Esophagus squamous epithelium (tissue), 4 donors: ENCODE results near the gene SERPINF2.

ENCODE experiments used
- POLR2A ChIP-seq, 4 donors: fragments of 450-650 bp; IDR thresholded peaks; one replicate each; pipeline ENCODE4 v1.6.1; 2017; ENCODE audit warnings: antibody characterized with exemption in 4 of 4, mild to moderate bottlenecking in 4 of 4, moderate library complexity in 3 of 4
- TF ChIP-seq, protein P1 (sequence below), 6 experiments: fragments of 450-650 bp in 4 of 6; fragments of 200-600 bp in 2 of 6; sonication (generic) in 2 of 6; IDR thresholded peaks; one replicate each; pipeline ENCODE4 v1.5.1; 2016 to 2019; ENCODE audit warnings: antibody characterized with exemption in 6 of 6, mild to moderate bottlenecking in 4 of 6, moderate library complexity in 4 of 6

DNA sequence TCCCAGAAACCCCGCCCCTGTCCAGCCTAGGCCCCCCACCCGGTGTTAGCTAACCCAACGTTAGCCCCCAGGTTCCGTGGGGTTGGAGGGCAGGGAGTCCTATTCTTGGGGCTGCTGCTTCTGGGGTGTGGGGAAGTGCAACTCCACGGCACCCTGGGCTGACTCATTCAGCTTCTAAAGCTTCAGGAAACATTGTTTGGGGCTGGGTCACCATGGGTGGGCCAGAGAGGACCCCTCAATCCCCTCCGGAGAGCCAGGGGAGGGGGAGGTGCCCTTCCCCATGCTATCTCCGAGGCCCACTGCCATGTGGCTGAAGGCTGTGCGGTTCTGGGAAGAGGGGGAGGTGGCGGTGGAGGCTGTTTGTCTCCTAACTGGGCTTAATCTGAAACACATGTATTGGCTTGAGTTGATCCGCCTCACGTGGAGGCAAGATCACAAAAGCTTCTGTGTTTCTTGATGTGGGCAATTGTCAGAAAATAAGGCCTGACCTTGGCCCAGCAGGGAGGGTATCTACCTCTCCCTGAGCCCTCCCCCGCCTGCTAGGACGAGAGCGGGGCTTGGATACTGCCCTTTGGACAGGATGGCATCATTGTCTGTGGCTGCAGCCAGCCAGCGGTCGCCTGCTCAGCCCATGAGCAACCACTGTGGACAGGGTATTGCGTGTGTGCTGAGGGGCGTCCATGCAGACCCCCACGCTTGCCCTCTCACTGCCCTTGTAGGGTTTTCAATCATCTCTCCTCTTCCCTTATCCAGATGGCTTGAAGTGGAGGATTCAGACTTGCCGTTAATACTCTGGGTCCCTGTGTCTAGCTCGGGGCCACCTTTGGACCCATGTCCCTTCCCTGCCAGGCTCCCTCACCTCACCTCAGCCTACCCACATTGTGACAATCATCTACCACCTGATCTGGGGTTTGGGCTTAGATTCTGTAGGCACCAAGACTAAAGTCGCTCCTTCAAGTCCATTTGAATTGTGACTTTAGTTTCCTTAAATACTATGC, 20.5 kb downstream of the SERPINF2 start:
- TF ChIP-seq, protein P1, sequence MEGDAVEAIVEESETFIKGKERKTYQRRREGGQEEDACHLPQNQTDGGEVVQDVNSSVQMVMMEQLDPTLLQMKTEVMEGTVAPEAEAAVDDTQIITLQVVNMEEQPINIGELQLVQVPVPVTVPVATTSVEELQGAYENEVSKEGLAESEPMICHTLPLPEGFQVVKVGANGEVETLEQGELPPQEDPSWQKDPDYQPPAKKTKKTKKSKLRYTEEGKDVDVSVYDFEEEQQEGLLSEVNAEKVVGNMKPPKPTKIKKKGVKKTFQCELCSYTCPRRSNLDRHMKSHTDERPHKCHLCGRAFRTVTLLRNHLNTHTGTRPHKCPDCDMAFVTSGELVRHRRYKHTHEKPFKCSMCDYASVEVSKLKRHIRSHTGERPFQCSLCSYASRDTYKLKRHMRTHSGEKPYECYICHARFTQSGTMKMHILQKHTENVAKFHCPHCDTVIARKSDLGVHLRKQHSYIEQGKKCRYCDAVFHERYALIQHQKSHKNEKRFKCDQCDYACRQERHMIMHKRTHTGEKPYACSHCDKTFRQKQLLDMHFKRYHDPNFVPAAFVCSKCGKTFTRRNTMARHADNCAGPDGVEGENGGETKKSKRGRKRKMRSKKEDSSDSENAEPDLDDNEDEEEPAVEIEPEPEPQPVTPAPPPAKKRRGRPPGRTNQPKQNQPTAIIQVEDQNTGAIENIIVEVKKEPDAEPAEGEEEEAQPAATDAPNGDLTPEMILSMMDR (IDR thresholded peaks at IDR 0.05), result no peak
- TF ChIP-seq POLR2A (IDR thresholded peaks at IDR 0.05), result no peak
